Measurements from ENCODE around the gene RPS3. TPM values are rescaled to one million over a fixed set of nuclear protein-coding genes. Genes with fewer than 3 reads are reported as not detected.

Gene RPS3
- total and polyA plus RNA-seq, 9 of the 15 experiments (the other 6 are each of a cell fraction or from before 2014, with no cell fraction given): 2,700 to 5,771 (median 3,679) TPM

DNA sequence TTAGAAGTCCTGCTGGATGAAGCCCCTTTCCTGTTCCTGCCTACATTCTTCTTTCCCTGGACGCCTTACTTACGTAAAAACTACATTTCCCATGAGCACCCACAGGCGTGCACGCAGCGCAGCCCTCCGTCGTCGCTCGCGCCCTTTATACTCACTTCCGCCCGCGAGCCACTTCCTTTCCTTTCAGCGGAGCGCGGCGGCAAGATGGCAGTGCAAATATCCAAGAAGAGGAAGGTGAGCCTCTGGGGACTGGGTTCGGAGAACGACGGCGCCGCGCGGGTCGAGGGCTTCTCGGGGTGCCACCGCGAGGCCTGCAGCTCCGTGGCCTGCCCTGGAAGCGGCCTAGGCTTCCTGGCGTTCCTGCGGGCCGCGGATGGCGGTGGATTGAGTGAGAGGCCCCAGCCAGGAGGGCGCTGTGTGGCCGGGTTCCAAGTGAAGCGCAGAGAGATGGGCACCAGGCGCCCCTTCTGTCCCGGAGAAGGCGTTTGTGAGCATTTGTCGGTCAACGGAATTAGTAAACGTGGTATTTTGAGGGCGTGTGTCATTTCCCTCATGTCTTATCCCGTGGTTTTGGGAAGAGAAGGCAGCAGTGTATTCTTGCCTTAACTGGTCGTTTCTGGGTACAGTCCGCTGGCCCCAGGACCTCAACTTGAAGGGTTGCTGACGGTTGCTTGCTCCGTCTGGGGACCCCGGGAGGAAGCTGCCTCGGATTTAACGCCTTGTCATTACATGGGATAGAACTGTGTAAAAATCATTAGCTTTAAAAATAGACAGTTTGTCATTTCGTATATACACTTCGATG lies at the start of gene RPS3 (continued):
- TF ChIP-seq ZNF175 (CRISPR knock-in tag; IDR thresholded peaks at IDR 0.05; ENCODE audit: low read depth): no peak; the same call in 1 of the 2 replicates
- TF ChIP-seq NR1H2 (CRISPR knock-in tag; IDR thresholded peaks at IDR 0.05): peak; percentile 81; the same call in 1 of the 2 replicates
- TF ChIP-seq, protein P1, sequence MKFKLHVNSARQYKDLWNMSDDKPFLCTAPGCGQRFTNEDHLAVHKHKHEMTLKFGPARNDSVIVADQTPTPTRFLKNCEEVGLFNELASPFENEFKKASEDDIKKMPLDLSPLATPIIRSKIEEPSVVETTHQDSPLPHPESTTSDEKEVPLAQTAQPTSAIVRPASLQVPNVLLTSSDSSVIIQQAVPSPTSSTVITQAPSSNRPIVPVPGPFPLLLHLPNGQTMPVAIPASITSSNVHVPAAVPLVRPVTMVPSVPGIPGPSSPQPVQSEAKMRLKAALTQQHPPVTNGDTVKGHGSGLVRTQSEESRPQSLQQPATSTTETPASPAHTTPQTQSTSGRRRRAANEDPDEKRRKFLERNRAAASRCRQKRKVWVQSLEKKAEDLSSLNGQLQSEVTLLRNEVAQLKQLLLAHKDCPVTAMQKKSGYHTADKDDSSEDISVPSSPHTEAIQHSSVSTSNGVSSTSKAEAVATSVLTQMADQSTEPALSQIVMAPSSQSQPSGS (CRISPR knock-in tag; IDR thresholded peaks at IDR 0.05): no peak
- no peak for TF ChIP-seq ZBTB8A (IDR thresholded peaks at IDR 0.05; ENCODE audit: partially characterized antibody)
- TF ChIP-seq POLR3A (IDR thresholded peaks at IDR 0.05; ENCODE audit: borderline replicate concordance, extremely low read depth, insufficient read depth, insufficient read length): no peak
- peak; percentile 44 for TF ChIP-seq TCF3 (CRISPR knock-in tag; IDR thresholded peaks at IDR 0.05)
- no peak for TF ChIP-seq WHSC1 (IDR thresholded peaks at IDR 0.05; ENCODE audit: low read length)
- TF ChIP-seq NFRKB (IDR thresholded peaks at IDR 0.05; ENCODE audit: low read depth): peak; percentile 98
- 0 out of 2 replicates have a peak, but pooled peaks have one; percentile 10 for TF ChIP-seq CBFA2T3 (IDR thresholded peaks at IDR 0.05)
- peak; percentile 49; the same call in 1 of the 2 replicates for TF ChIP-seq ZNF644 (tag; IDR thresholded peaks at IDR 0.05; ENCODE audit: low read depth)
- no peak for TF ChIP-seq ZNF282 (CRISPR knock-in tag; IDR thresholded peaks at IDR 0.05)
- TF ChIP-seq SLC30A9 (CRISPR knock-in tag; IDR thresholded peaks at IDR 0.05): no peak
- TF ChIP-seq E2F1 (CRISPR knock-in tag; IDR thresholded peaks at IDR 0.05): peak; percentile 89
- no peak for TF ChIP-seq THRAP3 (IDR thresholded peaks at IDR 0.05; ENCODE audit: borderline replicate concordance)
- no peak for TF ChIP-seq FOXJ3 (CRISPR knock-in tag; IDR thresholded peaks at IDR 0.05)
- TF ChIP-seq ESRRA (IDR thresholded peaks at IDR 0.05; ENCODE audit: borderline replicate concordance, low read depth): peak; percentile 35; the same call in 1 of the 2 replicates
- no peak for TF ChIP-seq HDAC8 (tag; IDR thresholded peaks at IDR 0.05)
- no peak for TF ChIP-seq ZNF79 (CRISPR knock-in tag; IDR thresholded peaks at IDR 0.05; ENCODE audit: low read depth)
- 0 out of 4 replicates have a peak, but pooled peaks of 1 of the 2 experiments have one; percentile 51 for TF ChIP-seq ZMIZ1 (IDR thresholded peaks at IDR 0.05; ENCODE audit: low read depth in 2 of 2, low read length in 2 of 2)
- peak; percentile 84; the same call in 1 of the 2 replicates for TF ChIP-seq SIN3B (IDR thresholded peaks at IDR 0.05; ENCODE audit: low read depth)
- TF ChIP-seq MAFF (IDR thresholded peaks at IDR 0.05; ENCODE audit: low read length): no peak

Measured in K562 (cell line).